ENCODE results near the gene GYG2.

GRCh38 chrX:2841537-2841936 lies 12.8 kb downstream of the GYG2 start:
- TF ChIP-seq CTCF (IDR thresholded peaks at IDR 0.05; ENCODE audit: poor library complexity, severe bottlenecking): no peak
- no peak for TF ChIP-seq TAF1 (IDR thresholded peaks at IDR 0.05; ENCODE audit: low read depth)
- no peak for TF ChIP-seq POLR2AphosphoS5 (IDR thresholded peaks at IDR 0.05)
- no peak for TF ChIP-seq RAD21 (conservative IDR thresholded peaks at IDR 0.05)
- no peak for TF ChIP-seq EP300 (conservative IDR thresholded peaks at IDR 0.05; ENCODE audit: poor library complexity, severe bottlenecking)
- no peak for TF ChIP-seq REST (IDR thresholded peaks at IDR 0.05; ENCODE audit: borderline replicate concordance)
- TF ChIP-seq SMC3 (conservative IDR thresholded peaks at IDR 0.05; ENCODE audit: poor library complexity): no peak
- TF ChIP-seq EZH2 (IDR thresholded peaks at IDR 0.05; ENCODE audit: borderline replicate concordance, insufficient read depth, low read length, poor library complexity, severe bottlenecking): no peak

Data from neural cell (in vitro differentiated cells).